Measurements from ENCODE around the gene ERMP1.

DNA sequence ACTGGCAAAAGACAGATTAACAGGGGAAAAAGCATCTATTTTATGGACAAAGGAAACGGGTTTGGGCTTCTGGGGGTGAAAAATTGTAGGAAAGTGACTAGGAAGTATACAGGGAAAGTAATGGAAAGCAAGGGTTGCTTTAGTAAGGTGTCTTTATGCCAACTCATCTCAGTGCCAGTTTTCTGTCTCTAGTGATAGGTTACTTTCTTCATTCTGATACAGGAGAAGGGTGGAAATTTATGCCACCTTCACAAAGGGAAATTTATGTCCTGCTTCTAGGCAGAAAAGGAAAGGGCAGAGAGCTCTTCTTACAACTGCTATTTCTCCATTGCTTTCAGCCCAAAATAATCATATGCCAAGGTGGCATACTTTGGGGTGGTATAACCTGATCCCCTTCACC is 20.1 kb upstream of the ERMP1 start:
- TF ChIP-seq, protein P1, sequence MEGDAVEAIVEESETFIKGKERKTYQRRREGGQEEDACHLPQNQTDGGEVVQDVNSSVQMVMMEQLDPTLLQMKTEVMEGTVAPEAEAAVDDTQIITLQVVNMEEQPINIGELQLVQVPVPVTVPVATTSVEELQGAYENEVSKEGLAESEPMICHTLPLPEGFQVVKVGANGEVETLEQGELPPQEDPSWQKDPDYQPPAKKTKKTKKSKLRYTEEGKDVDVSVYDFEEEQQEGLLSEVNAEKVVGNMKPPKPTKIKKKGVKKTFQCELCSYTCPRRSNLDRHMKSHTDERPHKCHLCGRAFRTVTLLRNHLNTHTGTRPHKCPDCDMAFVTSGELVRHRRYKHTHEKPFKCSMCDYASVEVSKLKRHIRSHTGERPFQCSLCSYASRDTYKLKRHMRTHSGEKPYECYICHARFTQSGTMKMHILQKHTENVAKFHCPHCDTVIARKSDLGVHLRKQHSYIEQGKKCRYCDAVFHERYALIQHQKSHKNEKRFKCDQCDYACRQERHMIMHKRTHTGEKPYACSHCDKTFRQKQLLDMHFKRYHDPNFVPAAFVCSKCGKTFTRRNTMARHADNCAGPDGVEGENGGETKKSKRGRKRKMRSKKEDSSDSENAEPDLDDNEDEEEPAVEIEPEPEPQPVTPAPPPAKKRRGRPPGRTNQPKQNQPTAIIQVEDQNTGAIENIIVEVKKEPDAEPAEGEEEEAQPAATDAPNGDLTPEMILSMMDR (IDR thresholded peaks at IDR 0.05; ENCODE audit: low read depth, low read length) = no peak
- TF ChIP-seq POLR2A (IDR thresholded peaks at IDR 0.05; ENCODE audit: extremely low read depth, insufficient read length) = no peak
- TF ChIP-seq, protein P2, sequence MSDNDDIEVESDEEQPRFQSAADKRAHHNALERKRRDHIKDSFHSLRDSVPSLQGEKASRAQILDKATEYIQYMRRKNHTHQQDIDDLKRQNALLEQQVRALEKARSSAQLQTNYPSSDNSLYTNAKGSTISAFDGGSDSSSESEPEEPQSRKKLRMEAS (IDR thresholded peaks at IDR 0.05; ENCODE audit: low read depth, low read length) = no peak
